Measurements from ENCODE around the gene MARCKS.

GRCh38 chr6:113888493-113888892 is 31.3 kb downstream of the MARCKS start:
- TF ChIP-seq EZH2 (IDR thresholded peaks at IDR 0.05; ENCODE audit: insufficient read depth, poor library complexity, severe bottlenecking) (no peak), EZH2phosphoT487 (IDR thresholded peaks at IDR 0.05; ENCODE audit: insufficient read depth, low read depth) (no peak)
